ENCODE measurements around the gene LRMDA. TPM values are rescaled to one million over a fixed set of nuclear protein-coding genes. Genes with fewer than 3 reads are reported as not detected.

Gene LRMDA
- total RNA-seq, 4 donors from 2014 or later = 1.4 to 23.1 (median 3.6) TPM

- no peak for DNase-seq
- H3K36me3 ChIP-seq = no peaks in the 10 kb centered on the region
- H3K27me3 ChIP-seq = no peaks in the 10 kb centered on the region
- no peak overlapping the region for H3K27ac ChIP-seq
- no peak overlapping the region for H3K4me3 ChIP-seq
- TF ChIP-seq CTCF (IDR thresholded peaks at IDR 0.05) = no peak
- no peak for TF ChIP-seq POLR2A (IDR thresholded peaks at IDR 0.05)
- no peaks in the 10 kb centered on the region for H3K9me3 ChIP-seq
- peaks cover 0 to 5% (median 0%) of the 10 kb centered on the region in 4 donors for H3K4me1 ChIP-seq
Observed at GRCh38 chr10:76229341-76229740, 797.9 kb downstream of the LRMDA start.

GRCh38 chr10:76230921-76231285, 799.5 kb downstream of the LRMDA start:
- H3K27me3 ChIP-seq = no peaks in the 10 kb centered on the region
- no peak overlapping the region for H3K4me3 ChIP-seq
- no peak for DNase-seq
- H3K4me1 ChIP-seq = peaks cover 0 to 5% (median 0%) of the 10 kb centered on the region in 4 donors
- H3K36me3 ChIP-seq = no peaks in the 10 kb centered on the region
- TF ChIP-seq CTCF (IDR thresholded peaks at IDR 0.05) (no peak), POLR2A (IDR thresholded peaks at IDR 0.05) (no peak)
- no peaks in the 10 kb centered on the region for H3K9me3 ChIP-seq
- no peak overlapping the region for H3K27ac ChIP-seq

GRCh38 chr10:76231286-76231934, 800.0 kb downstream of the LRMDA start:
- Histone ChIP-seq H3K27me3 (no peaks in the 10 kb centered on the region), H3K4me3 (no peak overlapping the region), H3K4me1 (peaks cover 0 to 5% (median 0%) of the 10 kb centered on the region in 4 donors), H3K9me3 (no peaks in the 10 kb centered on the region), H3K27ac (no peak overlapping the region), H3K36me3 (no peaks in the 10 kb centered on the region)
- DNase-seq = no peak
- TF ChIP-seq POLR2A (IDR thresholded peaks at IDR 0.05) (no peak), CTCF (IDR thresholded peaks at IDR 0.05) (no peak)

- H3K27me3 ChIP-seq = no peaks in the 10 kb centered on the region
- no peaks in the 10 kb centered on the region for H3K36me3 ChIP-seq
- H3K4me1 ChIP-seq = peaks cover 0 to 5% (median 0%) of the 10 kb centered on the region in 4 donors
- H3K27ac ChIP-seq = no peak overlapping the region
- TF ChIP-seq CTCF (IDR thresholded peaks at IDR 0.05) = no peak
- no peak for TF ChIP-seq POLR2A (IDR thresholded peaks at IDR 0.05)
- H3K4me3 ChIP-seq = no peak overlapping the region
- no peaks in the 10 kb centered on the region for H3K9me3 ChIP-seq
- no peak for DNase-seq
Observed at GRCh38 chr10:76234499-76235226, 803.2 kb downstream of the LRMDA start.

GRCh38 chr10:76236356-76236755, 804.9 kb downstream of the LRMDA start:
- H3K27me3 ChIP-seq = no peaks in the 10 kb centered on the region

More at GRCh38 chr10:76236356-76236755, 804.9 kb downstream of the LRMDA start:
- TF ChIP-seq POLR2A (IDR thresholded peaks at IDR 0.05) (no peak), CTCF (IDR thresholded peaks at IDR 0.05) (no peak)
- Histone ChIP-seq H3K4me1 (peaks cover 0 to 2% (median 0%) of the 10 kb centered on the region in 4 donors), H3K4me3 (no peak overlapping the region), H3K9me3 (no peaks in the 10 kb centered on the region), H3K36me3 (no peaks in the 10 kb centered on the region), H3K27ac (no peak overlapping the region)
- DNase-seq = no peak
